GM21390 (cell line): ENCODE measurements around the gene LTBP4.
"Not testable (repeated sequence)": the region's sequence is repeated elsewhere in the genome, so short reads cannot be mapped to it uniquely, and the experiment has no call there.

ENCODE experiments used
- ATAC-seq: cut with Tn5 transposase; IDR thresholded peaks from one replicate; pipeline ENCODE4 v1.9.1; 2021; ENCODE audit not compliant: unreplicated experiment

The LTBP4 gene

GRCh38 chr19:40655684-40656083, 54.5 kb downstream of the LTBP4 start:
- ATAC-seq, result not testable (repeated sequence)

- ATAC-seq, result no peak
These were observed 56.9 kb downstream of the LTBP4 start for GRCh38 chr19:40658031-40658430.

GRCh38 chr19:40659116-40659515, 57.9 kb downstream of the LTBP4 start:
- ATAC-seq, result no peak

GRCh38 chr19:40659566-40659965, 58.4 kb downstream of the LTBP4 start:
- ATAC-seq, result no peak

GRCh38 chr19:40661616-40662015, 60.4 kb downstream of the LTBP4 start:
- no peak for ATAC-seq

GRCh38 chr19:40662925-40663694, 61.9 kb downstream of the LTBP4 start:
- ATAC-seq, result peak; percentile 67

GRCh38 chr19:40663695-40664692, 62.8 kb downstream of the LTBP4 start:
- no peak for ATAC-seq

- ATAC-seq, result no peak
These were observed 65.8 kb downstream of the LTBP4 start for GRCh38 chr19:40666803-40667438.

GRCh38 chr19:40667602-40668001, 66.4 kb downstream of the LTBP4 start:
- ATAC-seq, result no peak

GRCh38 chr19:40668991-40669614, 67.9 kb downstream of the LTBP4 start:
- no peak for ATAC-seq

GRCh38 chr19:40671404-40671803, 70.2 kb downstream of the LTBP4 start:
- no peak for ATAC-seq

- no peak for ATAC-seq
These were observed 70.9 kb downstream of the LTBP4 start for GRCh38 chr19:40672038-40672437.

- no peak for ATAC-seq
These were observed 71.6 kb downstream of the LTBP4 start for GRCh38 chr19:40672573-40673299.

GRCh38 chr19:40673397-40673796, 72.2 kb downstream of the LTBP4 start:
- no peak for ATAC-seq

- ATAC-seq, result no peak
These were observed 73.1 kb downstream of the LTBP4 start for GRCh38 chr19:40674291-40674690.

- no peak for ATAC-seq
These were observed 76.0 kb downstream of the LTBP4 start for GRCh38 chr19:40677156-40677555.
